Body of pancreas (tissue), 4 donors: ENCODE results near the gene CDKAL1.

ENCODE experiments used
- CTCF ChIP-seq, 7 experiments: fragments of 450-650 bp in 4 of 7; fragments of 200-600 bp in 3 of 7; sonication (generic) in 3 of 7; IDR thresholded peaks; one replicate each; pipeline ENCODE4 v1.5.1; 2016 to 2019; ENCODE audit warnings: antibody characterized with exemption in 7 of 7
- POLR2A ChIP-seq, 3 donors: fragments of 450-650 bp; IDR thresholded peaks; one replicate each; pipeline ENCODE4 v1.6.1; 2016; ENCODE audit warnings: antibody characterized with exemption in 3 of 3, mild to moderate bottlenecking in 2 of 3

DNA sequence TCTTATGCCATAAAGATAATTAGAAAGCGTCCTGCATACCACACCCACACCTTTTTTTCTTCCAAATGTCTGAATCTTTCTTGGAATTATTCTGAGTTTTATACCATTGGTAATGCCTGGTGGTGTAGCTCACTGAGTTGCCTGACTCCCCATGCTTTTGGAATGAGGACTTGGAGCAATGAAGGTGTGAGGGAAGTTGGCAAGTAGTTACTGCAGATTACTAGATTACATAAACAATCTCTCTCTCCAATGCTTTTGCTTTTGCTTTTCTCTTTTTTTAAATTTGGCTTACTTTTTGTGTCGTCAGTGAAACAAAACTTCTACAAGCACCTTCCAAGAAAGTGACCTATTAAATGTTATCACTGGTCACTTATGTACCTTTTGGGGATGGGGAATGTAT lies 653.2 kb downstream of the CDKAL1 start:
- TF ChIP-seq CTCF (IDR thresholded peaks at IDR 0.05) = no peak
- no peak for TF ChIP-seq POLR2A (IDR thresholded peaks at IDR 0.05)
